ENCODE data around the gene SMCO3. TPM values are rescaled to one million over a fixed set of nuclear protein-coding genes. Genes with fewer than 3 reads are reported as not detected.
"Not testable (repeated sequence)": the region's sequence is repeated elsewhere in the genome, so short reads cannot be mapped to it uniquely, and the experiment has no call there.

The SMCO3 gene
- total RNA-seq, 1 donor from 2014 or later: not detected

- no peak for DNase-seq
- ATAC-seq (ENCODE audit: poor library complexity): no peak
These were observed 45.1 kb downstream of the SMCO3 start for GRCh38 chr12:14768823-14769405.

GRCh38 chr12:14767617-14768016 is 46.4 kb downstream of the SMCO3 start:
- intact Hi-C loops (cut with DNase I): no loop called here
- DNase-seq (no peak), ATAC-seq (ENCODE audit: poor library complexity) (no peak)

More at GRCh38 chr12:14768823-14769405, 45.1 kb downstream of the SMCO3 start:
- intact Hi-C loops (cut with DNase I): no loop called here

GRCh38 chr12:14766649-14767215 is 47.2 kb downstream of the SMCO3 start:
- DNase-seq (no peak), ATAC-seq (ENCODE audit: poor library complexity) (no peak)
- intact Hi-C loops (cut with DNase I): no loop called here

DNA sequence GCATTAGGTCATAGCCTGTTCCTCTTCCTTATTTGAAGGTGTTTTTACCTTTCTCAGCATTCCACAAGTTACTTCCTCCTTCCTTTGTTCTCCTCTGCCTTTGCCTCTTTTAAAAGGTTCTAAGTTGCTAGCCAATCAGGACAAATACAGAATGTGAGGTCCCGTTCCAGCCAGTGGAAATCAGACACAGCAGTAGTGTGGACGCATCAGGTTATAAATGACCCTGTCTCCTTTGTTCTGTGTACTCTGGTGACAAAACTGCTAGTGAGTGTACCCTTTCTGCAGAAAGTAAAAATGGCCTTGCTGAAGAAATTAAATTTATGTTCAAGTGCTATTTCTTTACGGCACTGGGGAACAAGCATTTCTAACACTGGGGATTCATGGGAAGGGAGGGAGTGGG is 48.0 kb downstream of the SMCO3 start:
- DNase-seq; ATAC-seq (ENCODE audit: poor library complexity); intact Hi-C loops (cut with DNase I): not testable (repeated sequence)

DNA sequence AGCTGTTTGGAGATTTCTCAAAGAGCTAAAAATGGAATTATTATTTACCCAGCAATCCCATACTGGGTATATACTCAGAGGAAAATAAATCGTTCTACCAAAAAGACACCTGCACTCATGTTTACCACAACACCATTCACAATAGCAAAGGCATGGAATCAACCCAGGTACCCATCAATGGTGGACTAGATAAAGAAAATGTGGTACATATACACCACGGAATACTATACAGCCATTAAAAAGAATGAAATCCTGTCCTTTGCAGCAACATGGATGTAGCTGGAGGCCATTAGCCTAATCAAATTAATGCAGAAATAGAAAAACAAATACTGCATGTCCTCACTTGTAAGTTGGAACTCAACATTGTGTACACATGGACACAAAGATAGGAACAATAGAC is 48.6 kb downstream of the SMCO3 start:
- no peak for ATAC-seq (ENCODE audit: poor library complexity)

DNA sequence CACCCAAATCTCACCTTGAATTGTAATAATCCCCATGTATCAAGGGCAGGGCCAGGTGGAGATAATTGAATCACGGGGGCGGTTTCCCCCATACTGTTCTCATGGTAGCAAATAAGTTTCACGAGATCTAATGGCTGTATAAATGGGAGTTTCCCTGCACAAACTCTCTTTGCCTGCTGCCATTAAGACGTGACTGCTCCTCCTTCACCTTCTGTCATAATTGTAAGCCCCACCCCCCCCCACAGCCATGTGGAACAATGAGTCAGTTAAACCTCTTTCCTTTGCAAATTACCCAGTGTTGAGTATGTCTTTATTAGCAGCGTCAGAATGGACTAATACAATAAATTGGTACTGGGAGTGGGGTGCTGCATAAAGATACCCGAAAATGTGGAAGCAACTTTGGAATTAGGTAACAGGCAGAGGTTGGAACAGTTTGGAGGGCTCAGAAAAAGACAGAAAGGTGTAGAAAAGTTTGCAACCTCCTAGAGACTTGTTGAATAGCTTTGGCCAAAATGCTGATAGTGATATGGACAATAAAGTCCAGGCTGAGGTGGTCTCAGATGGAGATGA is 54.2 kb downstream of the SMCO3 start:
- intact Hi-C loops (cut with DNase I); DNase-seq; ATAC-seq (ENCODE audit: poor library complexity): not testable (repeated sequence)

More for the DNA sequence above, 48.6 kb downstream of the SMCO3 start:
- DNase-seq: no peak
- intact Hi-C loops (cut with DNase I): no loop called here

- no peak for ATAC-seq (ENCODE audit: poor library complexity)
- no peak for DNase-seq
- intact Hi-C loops (cut with DNase I): no loop called here
These were observed 57.4 kb downstream of the SMCO3 start for GRCh38 chr12:14756334-14757143.

Other genes with a start within 250 kb of the SMCO3 start
- gene PLBD1, start 246.3 kb downstream of the SMCO3 start, total RNA-seq: 23.8 TPM
- not detected for gene GUCY2C, start 117.6 kb downstream of the SMCO3 start, total RNA-seq
- 45.7 TPM for gene WBP11, start 10.7 kb downstream of the SMCO3 start, total RNA-seq
- 1.6 TPM for gene C12orf60, start 10.5 kb downstream of the SMCO3 start, total RNA-seq
- gene ART4, start 29.3 kb upstream of the SMCO3 start, total RNA-seq: 2.8 TPM
- 231 TPM for gene MGP, start 71.7 kb upstream of the SMCO3 start, total RNA-seq
- 0.24 TPM for gene ERP27, start 124.4 kb upstream of the SMCO3 start, total RNA-seq
- 49.9 TPM for gene ARHGDIB, start 147.4 kb upstream of the SMCO3 start, total RNA-seq
- not detected for gene PDE6H, start 158.9 kb upstream of the SMCO3 start, total RNA-seq